Smooth muscle cell (in vitro differentiated cells): ENCODE measurements around the gene LPO. TPM values are rescaled to one million over a fixed set of nuclear protein-coding genes. Genes with fewer than 3 reads are reported as not detected.
A peak's percentile ranks its signal among the peaks of the same experiment; 100 is the strongest.

Source experiments
- DNase-seq: peaks from one replicate; lab custom pipeline; 2025; ENCODE audit not compliant: unreplicated experiment; lab: John Stamatoyannopoulos, UW
- H2AFZ ChIP-seq: fragments of 200-600 bp; sonication (generic); 2 replicates; pipeline ENCODE4 v1.6.0; 2016; ENCODE audit warnings: antibody characterized with exemption, low read depth, mild to moderate bottlenecking
- H3F3A ChIP-seq: fragments of 200-600 bp; sonication (generic); 2 replicates; pipeline ENCODE4 v1.6.0; 2017; ENCODE audit warnings: antibody characterized with exemption, low read depth
- H3K27ac ChIP-seq: fragments of 200-600 bp; sonication (generic); 2 replicates; pipeline ENCODE4 v1.5.1; 2016; ENCODE audit warnings: low read depth, mild to moderate bottlenecking
- H3K27me3 ChIP-seq: fragments of 200-600 bp; sonication (generic); 2 replicates; pipeline ENCODE4 v1.6.1; 2016; ENCODE audit warnings: low read depth, mild to moderate bottlenecking
- H3K36me3 ChIP-seq: fragments of 200-600 bp; sonication (generic); 2 replicates; pipeline ENCODE4 v1.5.1; 2016; ENCODE audit warnings: low read depth
- H3K4me1 ChIP-seq: fragments of 200-600 bp; sonication (generic); 2 replicates; pipeline ENCODE4 v1.5.1; 2016; ENCODE audit warnings: low read depth
- H3K4me2 ChIP-seq: fragments of 200-600 bp; sonication (generic); 2 replicates; pipeline ENCODE4 v1.6.0; 2016; ENCODE audit warnings: mild to moderate bottlenecking
- H3K4me3 ChIP-seq: fragments of 200-600 bp; sonication (generic); 2 replicates; pipeline ENCODE4 v1.5.1; 2016; ENCODE audit warnings: mild to moderate bottlenecking
- H3K79me2 ChIP-seq: fragments of 200-600 bp; sonication (generic); 2 replicates; pipeline ENCODE4 v1.6.0; 2016; ENCODE audit warnings: low read depth, mild to moderate bottlenecking
- H3K9ac ChIP-seq: fragments of 200-600 bp; sonication (generic); 2 replicates; pipeline ENCODE4 v1.6.0; 2016; ENCODE audit warnings: low read depth
- H3K9me3 ChIP-seq: fragments of 200-600 bp; sonication (generic); replicated peaks from 2 replicates; pipeline ENCODE4 v1.5.1; 2016; ENCODE audit warnings: low read depth
- H4K20me1 ChIP-seq: fragments of 200-600 bp; sonication (generic); 2 replicates; pipeline ENCODE4 v1.6.0; 2016; ENCODE audit warnings: low read depth
- CTCF ChIP-seq: fragments of 200-600 bp; sonication (generic); IDR thresholded peaks from 2 replicates; pipeline ENCODE4 v1.5.1; 2017; ENCODE audit warnings: borderline replicate concordance, mild to moderate bottlenecking, antibody characterized with exemption; ENCODE audit not compliant: insufficient read depth, poor library complexity, severe bottlenecking
- WGBS: methylation state at CpG from one replicate; pipeline ENCODE4 v1.1.7; 2016; ENCODE audit warnings: low lambda C conversion rate; 5-methylcytosine and 5-hydroxymethylcytosine counted together
- polyA plus RNA-seq: library from polyadenylated mRNA; unstranded; fragments of >200 nt; fragmentation: Nextera tagmentation; extraction: Ambion mirVana; gene quantifications from 2 replicates; pipeline ENCODE4 v1.2.1, GENCODE V29; 2016
- total RNA-seq: library from RNA; depleted of rRNA; stranded (reverse); fragments of >200 nt; gene quantifications from 2 replicates; pipeline ENCODE4 v1.2.3, GENCODE V29; 2014

The LPO gene
- total and polyA plus RNA-seq, 2 experiments from 2014 or later: 3.3 to 4.1 TPM

- peak overlapping the region; percentile 74 for H3K4me2 ChIP-seq
- no peaks in the 10 kb centered on the region for H3K79me2 ChIP-seq
- peaks cover 11% of the 10 kb centered on the region for H3K4me1 ChIP-seq
- peak overlapping the region; percentile 58 for H3K9ac ChIP-seq
- H3K4me3 ChIP-seq: no peak overlapping the region
- no peaks in the 10 kb centered on the region for H3K27me3 ChIP-seq
- H2AFZ ChIP-seq: peak overlapping the region; percentile 29
- no peaks in the 10 kb centered on the region for H3K36me3 ChIP-seq
- peak overlapping the region; percentile 80 for H3K27ac ChIP-seq
- whole genome bisulfite sequencing: 40% methylated on average over 1 of the region's 1 CpG
- no peaks in the 10 kb centered on the region for H4K20me1 ChIP-seq
- TF ChIP-seq CTCF: no peak
- DNase-seq: no peak
- H3F3A ChIP-seq: no peaks in the 10 kb centered on the region
- H3K9me3 ChIP-seq: no peaks in the 10 kb centered on the region
Observed at GRCh38 chr17:58224315-58224714, 14.1 kb upstream of the LPO start.

- Histone ChIP-seq H3F3A (peaks cover 7% of the 10 kb centered on the region), H3K79me2 (no peaks in the 10 kb centered on the region), H3K4me3 (no peak overlapping the region), H3K4me2 (no peak overlapping the region), H3K36me3 (no peaks in the 10 kb centered on the region), H3K9me3 (no peaks in the 10 kb centered on the region), H4K20me1 (no peaks in the 10 kb centered on the region), H3K9ac (no peak overlapping the region), H3K27me3 (no peaks in the 10 kb centered on the region), H3K4me1 (peaks cover 8% of the 10 kb centered on the region), H3K27ac (no peak overlapping the region), H2AFZ (no peak overlapping the region)
- no peak for DNase-seq
- WGBS: 94% methylated on average over 3 of the region's 3 CpGs
- TF ChIP-seq CTCF: no peak
Observed at GRCh38 chr17:58227733-58228132, 10.7 kb upstream of the LPO start.

- H3K27me3 ChIP-seq: no peaks in the 10 kb centered on the region
- H3K27ac ChIP-seq: no peak overlapping the region
- no peaks in the 10 kb centered on the region for H3K36me3 ChIP-seq
- H3K4me3 ChIP-seq: no peak overlapping the region
- no peak for TF ChIP-seq CTCF
- H3K4me1 ChIP-seq: peaks cover 14% of the 10 kb centered on the region
- WGBS: 45% methylated on average over 3 of the region's 3 CpGs
- DNase-seq: no peak
- no peak overlapping the region for H3K4me2 ChIP-seq
- peaks cover 7% of the 10 kb centered on the region for H3F3A ChIP-seq
- no peak overlapping the region for H2AFZ ChIP-seq
- H3K79me2 ChIP-seq: no peaks in the 10 kb centered on the region
- no peaks in the 10 kb centered on the region for H3K9me3 ChIP-seq
- no peaks in the 10 kb centered on the region for H4K20me1 ChIP-seq
- no peak overlapping the region for H3K9ac ChIP-seq
Observed at GRCh38 chr17:58228679-58229078, 9.7 kb upstream of the LPO start.

GRCh38 chr17:58229384-58229783 is 9.0 kb upstream of the LPO start:
- H3K9ac ChIP-seq: no peak overlapping the region
- no peaks in the 10 kb centered on the region for H3K9me3 ChIP-seq
- no peaks in the 10 kb centered on the region for H4K20me1 ChIP-seq
- H3K36me3 ChIP-seq: no peaks in the 10 kb centered on the region
- WGBS: 75% methylated on average over 1 of the region's 1 CpG
- no peak for DNase-seq
- H2AFZ ChIP-seq: no peak overlapping the region
- H3K4me2 ChIP-seq: no peak overlapping the region
- no peaks in the 10 kb centered on the region for H3K79me2 ChIP-seq
- H3K27ac ChIP-seq: no peak overlapping the region
- H3K4me3 ChIP-seq: no peak overlapping the region
- peaks cover 14% of the 10 kb centered on the region for H3K4me1 ChIP-seq
- peaks cover 7% of the 10 kb centered on the region for H3F3A ChIP-seq
- H3K27me3 ChIP-seq: no peaks in the 10 kb centered on the region
- TF ChIP-seq CTCF: no peak
